Sigmoid colon (tissue), 4 donors: ENCODE results near the gene SYNRG.

Experiments used
- CTCF ChIP-seq, 4 experiments: fragments of 450-650 bp in 3 of 4; fragments of 200-600 bp in 1 of 4; IDR thresholded peaks; one replicate each; pipeline ENCODE4 v1.5.1; 2016 to 2019; ENCODE audit warnings: antibody characterized with exemption in 4 of 4, mild to moderate bottlenecking in 3 of 4, moderate library complexity in 2 of 4
- POLR2A ChIP-seq, 2 donors: fragments of 450-650 bp; IDR thresholded peaks; one replicate each; pipeline ENCODE4 v1.6.1; 2016; ENCODE audit warnings: antibody characterized with exemption in 2 of 2, mild to moderate bottlenecking in 2 of 2, moderate library complexity in 2 of 2
- POLR2AphosphoS5 ChIP-seq, 4 donors: sonication (generic); formaldehyde crosslinking; IDR thresholded peaks; one replicate each; pipeline ENCODE4 v1.6.1; 2017; ENCODE audit warnings: antibody characterized with exemption in 4 of 4

- no peak for TF ChIP-seq CTCF (IDR thresholded peaks at IDR 0.05)
- no peak for TF ChIP-seq POLR2AphosphoS5 (IDR thresholded peaks at IDR 0.05)
- no peak for TF ChIP-seq POLR2A (IDR thresholded peaks at IDR 0.05)
These were observed 57.4 kb downstream of the SYNRG start for GRCh38 chr17:37551788-37552187.
